ENCODE measurements around the gene AMMECR1. TPM values are rescaled to one million over a fixed set of nuclear protein-coding genes. Genes with fewer than 3 reads are reported as not detected.

The AMMECR1 gene
- total and polyA plus RNA-seq, 2 experiments from 2014 or later = 16.9 to 32.5 TPM

GRCh38 chrX:110210417-110211139 is 107.3 kb downstream of the AMMECR1 start (continued):
- no peak for TF ChIP-seq CTCF (conservative IDR thresholded peaks at IDR 0.05; ENCODE audit: low read depth in 2 of 2)
- no peak for TF ChIP-seq ZNF462 (CRISPR knock-in tag; IDR thresholded peaks at IDR 0.05)
- no peak for TF ChIP-seq CREB1 (CRISPR knock-in tag; IDR thresholded peaks at IDR 0.05; ENCODE audit: low read depth)

- DNase-seq (ENCODE audit: low spot score) (no peak), ATAC-seq (no peak)
- no peaks in the 10 kb centered on the region for H3K36me3 ChIP-seq (ENCODE audit: insufficient read depth)
- no peaks in the 10 kb centered on the region for H3K27me3 ChIP-seq (ENCODE audit: insufficient read depth)
- no peaks in the 10 kb centered on the region for H3K9me3 Mint-ChIP-seq
- peaks cover 13% of the 10 kb centered on the region; the same call in 2 of the 3 replicates for H3K4me1 Mint-ChIP-seq
- no peak overlapping the region for H3K4me3 Mint-ChIP-seq
- H3K36me3 Mint-ChIP-seq (ENCODE audit: low read depth) = no peaks in the 10 kb centered on the region
- H4K20me1 ChIP-seq (replicated peaks; ENCODE audit: insufficient read depth) = no peaks in the 10 kb centered on the region
- no peaks in the 10 kb centered on the region for H3K79me2 ChIP-seq (replicated peaks; ENCODE audit: insufficient read depth)
- H3K4me1 ChIP-seq (ENCODE audit: insufficient read depth) = no peaks in the 10 kb centered on the region
- H2AFZ ChIP-seq = no peak overlapping the region
- H3K9me2 ChIP-seq (ENCODE audit: insufficient read depth) = no peaks in the 10 kb centered on the region
- no peak overlapping the region for H3K4me3 ChIP-seq
- no peaks in the 10 kb centered on the region for H3K27me3 Mint-ChIP-seq (ENCODE audit: insufficient read depth, low read depth, poor library complexity)
- H3K27ac Mint-ChIP-seq = no peak overlapping the region
- H3K4me2 ChIP-seq = no peak overlapping the region
- H3F3A ChIP-seq (replicated peaks; ENCODE audit: low read depth) = no peaks in the 10 kb centered on the region
- H3K27ac ChIP-seq (ENCODE audit: low read depth) = no peak overlapping the region
- TF ChIP-seq CTCF (conservative IDR thresholded peaks at IDR 0.05; ENCODE audit: low read depth in 2 of 2) (no peak), JUNB (IDR thresholded peaks at IDR 0.05; ENCODE audit: unreplicated experiment) (no peak), ZNF114 (CRISPR knock-in tag; IDR thresholded peaks at IDR 0.05) (no peak), STAT1 (IDR thresholded peaks at IDR 0.05; ENCODE audit: unreplicated experiment) (no peak)
These were observed 109.8 kb downstream of the AMMECR1 start for GRCh38 chrX:110208092-110208491.

Measured in GM23338 (cell line).